ENCODE data around the gene RNF17.

- TF ChIP-seq EP300 (IDR thresholded peaks at IDR 0.05; ENCODE audit: borderline replicate concordance) (no peak), EGR1 (IDR thresholded peaks at IDR 0.05) (no peak), TAF1 (IDR thresholded peaks at IDR 0.05; ENCODE audit: low read depth) (no peak), RAD21 (IDR thresholded peaks at IDR 0.05; ENCODE audit: low read depth) (no peak), TEAD4 (IDR thresholded peaks at IDR 0.05) (no peak), FOXM1 (IDR thresholded peaks at IDR 0.05; ENCODE audit: borderline replicate concordance, low read depth) (no peak), REST (IDR thresholded peaks at IDR 0.05; ENCODE audit: low read depth) (no peak), CEBPB (IDR thresholded peaks at IDR 0.05) (no peak), YY1 (IDR thresholded peaks at IDR 0.05; ENCODE audit: low read depth) (no peak), ZBTB7A (IDR thresholded peaks at IDR 0.05; ENCODE audit: low read depth) (no peak), NFIC (IDR thresholded peaks at IDR 0.05) (no peak), CREB1 (IDR thresholded peaks at IDR 0.05; ENCODE audit: low read depth) (no peak)
- TF ChIP-seq, protein P1, sequence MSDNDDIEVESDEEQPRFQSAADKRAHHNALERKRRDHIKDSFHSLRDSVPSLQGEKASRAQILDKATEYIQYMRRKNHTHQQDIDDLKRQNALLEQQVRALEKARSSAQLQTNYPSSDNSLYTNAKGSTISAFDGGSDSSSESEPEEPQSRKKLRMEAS (IDR thresholded peaks at IDR 0.05), result no peak
- TF ChIP-seq, protein P2, sequence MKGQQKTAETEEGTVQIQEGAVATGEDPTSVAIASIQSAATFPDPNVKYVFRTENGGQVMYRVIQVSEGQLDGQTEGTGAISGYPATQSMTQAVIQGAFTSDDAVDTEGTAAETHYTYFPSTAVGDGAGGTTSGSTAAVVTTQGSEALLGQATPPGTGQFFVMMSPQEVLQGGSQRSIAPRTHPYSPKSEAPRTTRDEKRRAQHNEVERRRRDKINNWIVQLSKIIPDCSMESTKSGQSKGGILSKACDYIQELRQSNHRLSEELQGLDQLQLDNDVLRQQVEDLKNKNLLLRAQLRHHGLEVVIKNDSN (IDR thresholded peaks at IDR 0.05), result no peak
Observed at GRCh38 chr13:24894277-24894971, 130.5 kb downstream of the RNF17 start.

All from Ishikawa (cell line).